Tibial nerve (tissue), 4 donors: ENCODE data around the gene FAM193A. TPM values are rescaled to one million over a fixed set of nuclear protein-coding genes. Genes with fewer than 3 reads are reported as not detected.
A peak's percentile ranks its signal among the peaks of the same experiment; 100 is the strongest.
"Not testable (repeated sequence)": the region's sequence is repeated elsewhere in the genome, so short reads cannot be mapped to it uniquely, and the experiment has no call there.

Experiments used
- DNase-seq, 2 donors: peaks; one replicate each; pipeline ENCODE4 v3.0.0-alpha.2; 2019; ENCODE audit warnings: low spot score in 2 of 2
- H3K27ac ChIP-seq, 4 donors: fragments of 200-600 bp; sonication (generic) in 3 of 4; one replicate each; pipeline ENCODE4 v1.5.1; 2017 to 2019; ENCODE audit warnings: mild to moderate bottlenecking in 1 of 4
- H3K27me3 ChIP-seq, 2 donors: fragments of 200-600 bp; sonication (generic) in 1 of 2; one replicate each; pipeline versions ENCODE4 v1.5.1 to v1.6.0; 2017 to 2019
- H3K36me3 ChIP-seq, 3 donors: fragments of 200-600 bp; sonication (generic); one replicate each; pipeline ENCODE4 v1.5.1; 2018 to 2019
- H3K4me1 ChIP-seq, 4 donors: fragments of 200-600 bp; sonication (generic) in 3 of 4; one replicate each; pipeline ENCODE4 v1.5.1; 2017 to 2019
- H3K4me3 ChIP-seq, 4 donors: fragments of 200-600 bp; sonication (generic) in 3 of 4; one replicate each; pipeline ENCODE4 v1.5.1; 2017 to 2019; ENCODE audit warnings: mild to moderate bottlenecking in 1 of 4, moderate library complexity in 1 of 4
- H3K9me3 ChIP-seq, 4 donors: fragments of 200-600 bp; sonication (generic) in 3 of 4; one replicate each; pipeline ENCODE4 v1.5.1; 2017 to 2019
- CTCF ChIP-seq, 5 experiments: fragments of 200-600 bp in 3 of 5; fragments of 450-650 bp in 2 of 5; sonication (generic) in 3 of 5; IDR thresholded peaks; one replicate each; pipeline ENCODE4 v1.5.1; 2016 to 2019; ENCODE audit warnings: antibody characterized with exemption in 5 of 5, mild to moderate bottlenecking in 3 of 5, moderate library complexity in 2 of 5
- EP300 ChIP-seq, 2 donors: sonication (generic); formaldehyde crosslinking; IDR thresholded peaks; one replicate each; pipeline ENCODE4 v1.6.1; 2017; ENCODE audit warnings: antibody characterized with exemption in 2 of 2, mild to moderate bottlenecking in 1 of 2
- POLR2A ChIP-seq, 2 donors: fragments of 450-650 bp; IDR thresholded peaks; one replicate each; pipeline ENCODE4 v1.6.1; 2017; ENCODE audit warnings: antibody characterized with exemption in 2 of 2, mild to moderate bottlenecking in 2 of 2, moderate library complexity in 2 of 2
- WGBS, 2 donors: methylation state at CpG; one replicate each; pipeline ENCODE4 v1.1.5; 2018; 5-methylcytosine and 5-hydroxymethylcytosine counted together
- total RNA-seq, 4 donors: library from RNA; depleted of rRNA; stranded (reverse); fragments of >200 nt; gene quantifications; one replicate each; pipeline ENCODE4 v1.1.0, GENCODE V29; 2016

FAM193A gene
- total RNA-seq, 4 donors from 2014 or later: 28.6 to 54.6 (median 36.0) TPM

- Histone ChIP-seq H3K36me3 (no peaks in the 10 kb centered on the region), H3K9me3 (no peaks in the 10 kb centered on the region), H3K4me3 (no peak overlapping the region), H3K27ac (no peak overlapping the region), H3K27me3 (no peaks in the 10 kb centered on the region), H3K4me1 (peaks cover 0 to 22% (median 3%) of the 10 kb centered on the region in 4 donors)
- no peak for DNase-seq
- TF ChIP-seq EP300 (IDR thresholded peaks at IDR 0.05) (no peak), CTCF (IDR thresholded peaks at IDR 0.05) (no peak), POLR2A (IDR thresholded peaks at IDR 0.05) (no peak)
- 75 to 86% methylated on average over 5 of the region's 5 CpGs for WGBS, 2 donors
Observed at GRCh38 chr4:2767046-2767704, 230.7 kb downstream of the FAM193A start.

GRCh38 chr4:2767705-2768074, 231.2 kb downstream of the FAM193A start:
- no peaks in the 10 kb centered on the region for H3K9me3 ChIP-seq
- H3K36me3 ChIP-seq: no peaks in the 10 kb centered on the region
- no peaks in the 10 kb centered on the region for H3K27me3 ChIP-seq
- no peak overlapping the region for H3K4me3 ChIP-seq
- peak in 1 of 2 donors; percentile 4 for DNase-seq
- H3K4me1 ChIP-seq: peaks cover 0 to 22% (median 3%) of the 10 kb centered on the region in 4 donors
- no peak for TF ChIP-seq CTCF (IDR thresholded peaks at IDR 0.05)
- no peak for TF ChIP-seq POLR2A (IDR thresholded peaks at IDR 0.05)
- WGBS, 2 donors: 55 to 79% methylated on average over 7 to 9 of the region's 11 CpGs
- H3K27ac ChIP-seq: no peak overlapping the region

- H3K4me1 ChIP-seq: peaks cover 0 to 22% (median 3%) of the 10 kb centered on the region in 4 donors
- 89 to 90% methylated on average over 9 of the region's 9 CpGs for WGBS, 2 donors
- H3K4me3 ChIP-seq: no peak overlapping the region
- no peaks in the 10 kb centered on the region for H3K9me3 ChIP-seq
- TF ChIP-seq POLR2A (IDR thresholded peaks at IDR 0.05): no peak
- TF ChIP-seq EP300 (IDR thresholded peaks at IDR 0.05): no peak
- no peak for TF ChIP-seq CTCF (IDR thresholded peaks at IDR 0.05)
- DNase-seq: no peak
- no peaks in the 10 kb centered on the region for H3K27me3 ChIP-seq
- H3K27ac ChIP-seq: no peak overlapping the region
- H3K36me3 ChIP-seq: no peaks in the 10 kb centered on the region
Observed at GRCh38 chr4:2768124-2768523, 231.7 kb downstream of the FAM193A start.

GRCh38 chr4:2768921-2769336, 232.5 kb downstream of the FAM193A start:
- H3K9me3 ChIP-seq: no peaks in the 10 kb centered on the region
- no peak overlapping the region for H3K27ac ChIP-seq
- no peaks in the 10 kb centered on the region for H3K27me3 ChIP-seq
- H3K4me1 ChIP-seq: peaks cover 0 to 14% (median 3%) of the 10 kb centered on the region in 4 donors
- H3K36me3 ChIP-seq: no peaks in the 10 kb centered on the region
- WGBS, 2 donors: 52 to 63% methylated on average over 15 of the region's 15 CpGs
- H3K4me3 ChIP-seq: no peak overlapping the region
- peak in 1 of 2 donors; percentile 10 for DNase-seq
- TF ChIP-seq POLR2A (IDR thresholded peaks at IDR 0.05) (no peak), EP300 (IDR thresholded peaks at IDR 0.05) (no peak), CTCF (IDR thresholded peaks at IDR 0.05) (no peak)

- 91 to 95% methylated on average over 3 of the region's 3 CpGs for WGBS, 2 donors
Observed at GRCh38 chr4:2771264-2771663, 234.8 kb downstream of the FAM193A start.

GRCh38 chr4:2780643-2781042, 244.2 kb downstream of the FAM193A start:
- H3K36me3 ChIP-seq, H3K27me3 ChIP-seq, H3K27ac ChIP-seq, H3K4me1 ChIP-seq, H3K4me3 ChIP-seq: not testable (repeated sequence)
- peak in 1 of 2 donors; percentile 1 for DNase-seq
- peaks cover 0 to 13% (median 0%) of the 10 kb centered on the region in 4 donors for H3K9me3 ChIP-seq
- WGBS, 2 donors: 88 to 93% methylated on average over 5 of the region's 5 CpGs

More at GRCh38 chr4:2771264-2771663, 234.8 kb downstream of the FAM193A start:
- H3K36me3 ChIP-seq: no peaks in the 10 kb centered on the region
- no peaks in the 10 kb centered on the region for H3K27me3 ChIP-seq
- no peaks in the 10 kb centered on the region for H3K9me3 ChIP-seq
- H3K4me1 ChIP-seq: peaks cover 0 to 6% (median 0%) of the 10 kb centered on the region in 4 donors
- TF ChIP-seq CTCF (IDR thresholded peaks at IDR 0.05): no peak
- H3K27ac ChIP-seq: peak overlapping the region in 1 of 4 donors; percentile 22
- DNase-seq: no peak
- H3K4me3 ChIP-seq: no peak overlapping the region
